GM12865 (cell line): ENCODE data around the gene SMAP2.
A peak's percentile ranks its signal among the peaks of the same experiment; 100 is the strongest.

Experiments used
- DNase-seq: peaks from one replicate; pipeline ENCODE4 v3.0.0; 2010; ENCODE audit warnings: low read depth
- H3K4me3 ChIP-seq: 2 replicates; pipeline ENCODE4 v1.5.1; 2011; ENCODE audit warnings: mild to moderate bottlenecking, low read depth, low read length, control low read depth
- TF ChIP-seq, protein P1 (sequence below): IDR thresholded peaks from 2 replicates; pipeline ENCODE4 v1.5.1; 2011; ENCODE audit warnings: low read length, control low read depth, low read depth, inconsistent platforms; ENCODE audit not compliant: insufficient read depth; ENCODE audit errors: missing control alignments

The SMAP2 gene

DNA sequence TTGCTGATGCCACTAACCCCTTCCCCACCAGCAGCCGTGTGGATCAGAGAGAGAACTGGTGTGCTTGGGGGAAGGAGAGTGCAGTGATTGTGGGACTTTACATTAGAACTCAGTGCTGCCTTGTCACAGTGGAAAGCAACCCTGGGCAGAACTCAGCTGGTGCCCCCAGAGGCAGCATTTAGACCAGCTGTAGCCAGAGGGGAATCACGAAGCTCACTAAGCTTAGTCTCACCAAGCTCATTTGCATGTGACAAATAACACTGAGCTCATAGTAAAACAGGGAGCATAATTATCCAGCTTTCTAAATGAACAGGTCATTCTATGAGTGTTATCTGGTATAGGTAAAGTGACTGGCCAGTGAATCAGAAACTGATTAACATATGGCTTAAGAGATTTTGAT lies 9.8 kb upstream of the SMAP2 start:
- peak; percentile 78 for DNase-seq
- H3K4me3 ChIP-seq: no peak overlapping the region
- TF ChIP-seq, protein P1, sequence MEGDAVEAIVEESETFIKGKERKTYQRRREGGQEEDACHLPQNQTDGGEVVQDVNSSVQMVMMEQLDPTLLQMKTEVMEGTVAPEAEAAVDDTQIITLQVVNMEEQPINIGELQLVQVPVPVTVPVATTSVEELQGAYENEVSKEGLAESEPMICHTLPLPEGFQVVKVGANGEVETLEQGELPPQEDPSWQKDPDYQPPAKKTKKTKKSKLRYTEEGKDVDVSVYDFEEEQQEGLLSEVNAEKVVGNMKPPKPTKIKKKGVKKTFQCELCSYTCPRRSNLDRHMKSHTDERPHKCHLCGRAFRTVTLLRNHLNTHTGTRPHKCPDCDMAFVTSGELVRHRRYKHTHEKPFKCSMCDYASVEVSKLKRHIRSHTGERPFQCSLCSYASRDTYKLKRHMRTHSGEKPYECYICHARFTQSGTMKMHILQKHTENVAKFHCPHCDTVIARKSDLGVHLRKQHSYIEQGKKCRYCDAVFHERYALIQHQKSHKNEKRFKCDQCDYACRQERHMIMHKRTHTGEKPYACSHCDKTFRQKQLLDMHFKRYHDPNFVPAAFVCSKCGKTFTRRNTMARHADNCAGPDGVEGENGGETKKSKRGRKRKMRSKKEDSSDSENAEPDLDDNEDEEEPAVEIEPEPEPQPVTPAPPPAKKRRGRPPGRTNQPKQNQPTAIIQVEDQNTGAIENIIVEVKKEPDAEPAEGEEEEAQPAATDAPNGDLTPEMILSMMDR: peak; percentile 20

DNA sequence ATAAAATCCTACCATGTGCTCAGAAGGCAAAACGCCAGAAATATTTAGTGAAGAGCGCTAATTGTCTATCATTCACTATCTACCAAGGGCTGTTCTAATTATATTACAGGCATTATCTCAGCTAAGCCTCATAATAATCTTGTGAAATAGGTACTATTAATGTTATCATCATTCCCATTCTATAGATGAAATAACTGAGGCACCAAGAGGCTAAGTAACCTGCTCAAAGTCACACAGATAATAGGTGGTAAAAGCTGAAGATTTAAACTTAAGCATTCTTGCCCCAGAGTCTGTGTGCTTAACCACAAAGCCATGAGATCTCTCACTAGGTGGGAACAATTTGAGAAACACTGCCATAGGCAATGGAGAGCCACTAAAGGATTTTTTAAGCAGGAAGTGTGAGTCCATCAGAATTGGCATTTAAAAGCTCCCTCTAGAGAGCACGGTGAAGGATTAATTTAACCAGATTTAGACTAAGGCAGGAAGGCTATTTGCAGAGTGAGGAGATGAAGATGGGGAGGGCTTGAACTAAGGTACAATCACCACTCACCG lies 1.7 kb upstream of the SMAP2 start:
- TF ChIP-seq, protein P1: no peak
- no peak overlapping the region for H3K4me3 ChIP-seq
- no peak for DNase-seq

- no peak for DNase-seq
- TF ChIP-seq, protein P1: no peak
- peak overlapping the region; percentile 92 for H3K4me3 ChIP-seq
Measured at GRCh38 chr1:40372658-40373322, 737 bp upstream of the SMAP2 start.

- TF ChIP-seq, protein P1: no peak
- DNase-seq: no peak
- H3K4me3 ChIP-seq: peak overlapping the region; percentile 92
Measured at GRCh38 chr1:40377512-40377911, 4.0 kb downstream of the SMAP2 start.

- TF ChIP-seq, protein P1: no peak
- no peak for DNase-seq
- peak overlapping the region; percentile 47 for H3K4me3 ChIP-seq
Measured at GRCh38 chr1:40379785-40380452, 6.4 kb downstream of the SMAP2 start.

DNA sequence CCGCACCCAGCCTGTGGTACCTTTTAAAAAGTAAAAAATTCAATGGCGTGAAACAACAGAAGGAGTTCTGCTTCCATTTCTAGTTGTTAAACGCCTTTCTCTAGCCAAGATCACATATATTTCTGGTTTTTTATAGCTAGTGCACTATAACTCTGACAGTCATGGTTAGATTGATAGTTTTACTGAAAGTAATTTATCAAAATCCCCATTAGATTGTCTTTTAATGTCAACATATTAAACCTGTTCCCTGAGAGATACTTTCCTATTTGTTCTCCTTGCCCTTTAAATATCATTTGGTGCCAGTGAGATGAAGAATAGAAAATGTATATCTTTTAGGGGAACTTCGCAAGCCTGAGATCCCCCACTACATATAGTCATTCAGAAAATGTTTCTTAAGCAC lies 7.3 kb downstream of the SMAP2 start:
- peak; percentile 47 for DNase-seq
- H3K4me3 ChIP-seq: peak overlapping the region; percentile 47
- TF ChIP-seq, protein P1: no peak
